Stimulated activated CD8-positive, alpha-beta memory T cell treated with anti-CD3 and anti-CD28 coated beads, Interleukin-4, amount 100 ng/mL, for 48 hours (primary cell): Measurements from ENCODE around the gene AK2.
"Not testable (repeated sequence)": the region's sequence is repeated elsewhere in the genome, so short reads cannot be mapped to it uniquely, and the experiment has no call there.

Experiments
- DNase-seq: peaks from one replicate; pipeline ENCODE4 v3.0.0-alpha.2; 2020

AK2 gene

GRCh38 chr1:33036526-33037503 is at the start of gene AK2:
TSS of gene AK2 (minus strand) at chr1:33036883. CDS start at chr1:33036828, 55 bp downstream.
- peak; percentile 93 for DNase-seq

- DNase-seq = peak; percentile 70
Measured at GRCh38 chr1:33086384-33086850, 49.7 kb upstream of the AK2 start.

DNA sequence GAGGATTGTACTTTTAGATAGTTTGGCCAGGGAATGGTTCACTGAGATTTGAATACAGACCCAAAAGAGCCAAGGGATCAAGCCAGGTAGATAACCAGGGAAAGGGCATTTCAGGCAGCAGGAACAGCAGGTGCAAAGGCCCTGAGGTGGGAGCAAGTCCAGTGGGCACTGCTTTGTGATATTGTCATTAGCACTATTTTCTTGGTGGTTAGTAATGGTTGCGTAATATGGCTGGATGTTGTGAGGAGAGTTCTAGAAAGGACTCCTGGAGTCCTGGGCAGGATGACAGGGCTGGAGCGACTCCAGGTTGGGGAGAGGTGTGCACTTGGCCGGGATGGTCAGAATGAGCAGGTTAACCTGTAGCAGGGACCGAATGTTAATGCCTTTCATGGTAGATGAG is 48.6 kb upstream of the AK2 start:
- no peak for DNase-seq

GRCh38 chr1:33082575-33083108 is 46.0 kb upstream of the AK2 start:
- DNase-seq = no peak

- no peak for DNase-seq
Measured at GRCh38 chr1:33081554-33082305, 45.0 kb upstream of the AK2 start.

- peak; percentile 99 for DNase-seq
Measured at GRCh38 chr1:33080885-33081553, 44.3 kb upstream of the AK2 start, which contains the start of gene AZIN2. TSS of gene AZIN2 (plus strand) at chr1:33081153. CDS start at chr1:33082250, 1,097 bp downstream.

- DNase-seq = no peak
Measured at GRCh38 chr1:33080373-33080772, 43.7 kb upstream of the AK2 start.

DNA sequence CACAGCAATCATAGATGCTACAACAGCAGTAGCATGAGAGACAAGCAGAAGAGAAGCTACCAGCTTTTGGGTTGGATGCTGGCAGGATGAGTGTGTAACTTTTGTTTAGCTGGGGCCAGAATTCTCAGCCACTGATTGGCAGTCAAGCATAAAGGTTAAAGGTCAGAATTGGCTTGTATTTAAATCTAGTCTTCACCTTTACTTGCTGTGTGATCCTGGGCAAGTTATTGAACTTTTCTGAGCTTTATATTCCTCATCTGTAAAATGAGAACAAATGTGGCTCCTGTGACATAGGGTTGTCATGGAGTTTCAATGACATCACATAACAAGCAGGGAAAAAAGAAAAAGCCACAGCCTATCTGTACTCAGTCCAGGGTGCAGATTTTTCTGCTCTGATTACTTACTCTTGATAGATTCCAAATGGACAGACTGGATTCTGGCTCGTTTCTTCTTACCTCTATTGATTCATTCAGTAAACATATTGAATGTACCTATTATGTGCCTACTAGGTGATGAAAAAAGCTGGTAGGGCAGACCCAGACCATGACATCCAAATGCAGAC is 41.4 kb upstream of the AK2 start:
- no peak for DNase-seq

GRCh38 chr1:33074193-33074945 is 37.7 kb upstream of the AK2 start:
- no peak for DNase-seq

- DNase-seq = no peak
Measured at GRCh38 chr1:33072707-33073106, 36.0 kb upstream of the AK2 start.

- no peak for DNase-seq
Measured at GRCh38 chr1:33070628-33071027, 33.9 kb upstream of the AK2 start.

- not testable (repeated sequence) for DNase-seq
Measured at GRCh38 chr1:33068108-33068507, 31.4 kb upstream of the AK2 start.

DNA sequence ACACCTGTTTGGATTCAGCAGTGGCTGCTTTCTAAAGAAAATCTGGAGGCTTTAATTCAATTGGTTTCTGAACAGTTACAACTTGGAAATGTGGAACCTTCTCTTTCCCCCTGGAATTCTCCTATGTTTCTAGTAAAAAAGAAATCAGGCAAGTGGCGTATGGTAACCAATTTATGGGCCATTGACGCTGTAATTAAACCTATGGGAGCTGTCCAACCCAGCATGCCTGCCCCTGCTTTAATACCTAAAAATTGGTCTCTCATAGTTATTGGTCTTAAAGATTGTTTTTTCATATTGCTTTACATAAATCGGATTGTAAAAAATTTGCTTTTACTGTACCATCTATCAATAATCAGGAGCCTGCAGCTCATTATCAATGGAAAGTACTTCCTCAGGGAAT is 29.8 kb upstream of the AK2 start:
- DNase-seq = not testable (repeated sequence)

DNA sequence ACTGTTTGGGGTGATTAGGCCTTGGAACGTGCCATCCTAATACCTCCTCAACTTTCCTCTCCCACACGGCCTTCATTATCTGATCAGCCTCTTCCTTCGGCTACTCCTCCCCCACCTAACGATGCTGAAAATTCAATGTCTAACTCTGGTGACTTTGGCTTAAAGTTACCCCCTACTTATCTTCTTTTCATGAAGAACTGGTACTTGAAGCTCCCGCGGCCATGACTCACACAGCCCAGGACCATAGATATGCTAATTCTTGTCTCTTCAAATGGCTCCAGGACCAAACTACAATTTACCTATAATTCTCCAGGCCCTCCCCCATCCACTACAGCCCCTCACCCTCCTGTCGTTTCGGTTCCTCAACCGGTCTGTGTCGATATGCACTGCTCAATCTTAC is 28.6 kb upstream of the AK2 start:
- DNase-seq = no peak

- not testable (repeated sequence) for DNase-seq
Measured at GRCh38 chr1:33064284-33064683, 27.6 kb upstream of the AK2 start.

- DNase-seq = no peak
Measured at GRCh38 chr1:33061834-33062233, 25.2 kb upstream of the AK2 start.

DNA sequence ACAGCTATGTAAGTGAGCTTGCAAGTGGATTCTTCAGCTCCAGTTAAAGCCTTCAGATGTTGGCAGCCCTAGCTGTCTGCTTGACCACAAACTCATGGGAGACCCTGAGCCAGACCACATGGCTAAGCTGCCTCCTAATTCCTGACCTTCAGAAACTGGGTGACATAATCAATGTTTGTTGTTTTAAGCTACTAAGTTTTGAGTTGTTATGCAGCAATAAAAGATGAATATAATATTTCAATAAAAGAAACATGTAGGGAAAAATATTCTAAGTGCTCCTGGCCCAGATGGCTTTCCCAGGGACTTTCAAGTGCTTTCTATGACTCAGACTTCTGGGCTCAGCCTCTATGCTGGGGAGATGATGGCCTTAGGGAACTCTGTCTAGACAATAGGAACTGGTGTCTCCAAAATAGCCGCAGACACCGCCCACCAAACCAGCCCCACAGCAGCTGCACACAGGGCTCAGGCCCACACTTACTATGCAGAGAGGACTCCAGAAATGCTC is 23.9 kb upstream of the AK2 start:
- DNase-seq = no peak

DNA sequence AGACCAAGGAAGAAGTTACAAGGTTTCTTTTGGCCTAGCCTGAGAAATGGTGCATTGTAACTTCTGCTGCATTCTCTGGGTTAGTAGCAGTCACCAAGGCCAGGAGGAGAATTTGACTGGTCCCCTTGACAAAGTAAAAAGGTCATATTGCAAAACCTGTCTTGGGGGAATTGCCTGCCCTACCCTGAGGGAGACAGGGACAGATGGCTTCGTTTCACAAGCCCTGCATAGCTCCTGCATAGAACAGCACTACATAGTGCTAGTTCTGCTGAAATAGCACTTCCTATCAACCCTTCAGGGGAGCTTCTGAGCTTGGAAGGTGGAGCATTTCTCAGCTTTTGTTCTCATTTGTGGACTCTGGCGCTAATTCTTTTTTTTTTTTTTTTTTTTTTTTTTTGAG is 20.4 kb upstream of the AK2 start:
- no peak for DNase-seq

GRCh38 chr1:33056426-33056825 is 19.7 kb upstream of the AK2 start:
- no peak for DNase-seq

- peak; percentile 42 for DNase-seq
Measured at GRCh38 chr1:33055210-33056008, 18.7 kb upstream of the AK2 start.
